Breast epithelium (tissue), 4 donors: ENCODE measurements around the gene TADA2B. TPM values are rescaled to one million over a fixed set of nuclear protein-coding genes. Genes with fewer than 3 reads are reported as not detected.

Experiments used
- DNase-seq, 2 donors: peaks; one replicate each; pipeline ENCODE4 v3.0.0-alpha.2; 2019; ENCODE audit warnings: low spot score in 2 of 2
- H3K27ac ChIP-seq, 2 donors: fragments of 200-600 bp; sonication (generic) in 1 of 2; one replicate each; pipeline ENCODE4 v1.5.1; 2016 to 2019; ENCODE audit warnings: mild to moderate bottlenecking in 1 of 2
- H3K27me3 ChIP-seq, 2 donors: fragments of 200-600 bp; sonication (generic) in 1 of 2; one replicate each; pipeline versions ENCODE4 v1.5.1 to v1.6.0; 2017 to 2019; ENCODE audit warnings: control low read depth in 1 of 2, mild to moderate bottlenecking in 1 of 2
- H3K36me3 ChIP-seq: fragments of 200-600 bp; one replicate; pipeline ENCODE4 v1.5.1; 2019
- H3K4me1 ChIP-seq, 2 donors: fragments of 200-600 bp; sonication (generic); one replicate each; pipeline ENCODE4 v1.5.1; 2016 to 2019; ENCODE audit warnings: control low read depth in 1 of 2
- H3K4me3 ChIP-seq, 3 donors: fragments of 200-600 bp; sonication (generic); 1 replicate in 2 of 3; 2 replicates in 1 of 3; pipeline ENCODE4 v1.5.1; 2016 to 2019; ENCODE audit warnings: mild to moderate bottlenecking in 3 of 3, moderate library complexity in 2 of 3
- H3K9me3 ChIP-seq, 2 donors: fragments of 200-600 bp; sonication (generic) in 1 of 2; one replicate each; pipeline ENCODE4 v1.5.1; 2016 to 2019; ENCODE audit warnings: control low read depth in 1 of 2
- POLR2A ChIP-seq: fragments of 450-650 bp; IDR thresholded peaks from one replicate; pipeline ENCODE4 v1.6.1; 2016; ENCODE audit warnings: antibody characterized with exemption, mild to moderate bottlenecking, moderate library complexity
- POLR2AphosphoS5 ChIP-seq, 3 donors: sonication (generic); formaldehyde crosslinking; IDR thresholded peaks; one replicate each; pipeline ENCODE4 v1.6.1; 2017; ENCODE audit warnings: antibody characterized with exemption in 3 of 3
- intact Hi-C: fragments of 100-400 bp; cut with DNase I; formaldehyde crosslinking; loops from one replicate; pipeline ENCODE4 v1.15.1; 2023; ENCODE audit warnings: low total_unique reads
- total RNA-seq, 3 donors: library from RNA; depleted of rRNA; stranded (reverse); fragments of >200 nt; gene quantifications; one replicate each; pipeline ENCODE4 v1.1.0, GENCODE V29; 2016
- TF ChIP-seq, protein P1 (sequence below), 3 donors: fragments of 450-650 bp; IDR thresholded peaks; one replicate each; pipeline ENCODE4 v1.5.1; 2016 to 2017; ENCODE audit warnings: antibody characterized with exemption in 3 of 3, mild to moderate bottlenecking in 3 of 3, moderate library complexity in 3 of 3

The TADA2B gene
- total RNA-seq, 3 donors from 2014 or later = 16.4 to 22.7 (median 17.8) TPM

DNA sequence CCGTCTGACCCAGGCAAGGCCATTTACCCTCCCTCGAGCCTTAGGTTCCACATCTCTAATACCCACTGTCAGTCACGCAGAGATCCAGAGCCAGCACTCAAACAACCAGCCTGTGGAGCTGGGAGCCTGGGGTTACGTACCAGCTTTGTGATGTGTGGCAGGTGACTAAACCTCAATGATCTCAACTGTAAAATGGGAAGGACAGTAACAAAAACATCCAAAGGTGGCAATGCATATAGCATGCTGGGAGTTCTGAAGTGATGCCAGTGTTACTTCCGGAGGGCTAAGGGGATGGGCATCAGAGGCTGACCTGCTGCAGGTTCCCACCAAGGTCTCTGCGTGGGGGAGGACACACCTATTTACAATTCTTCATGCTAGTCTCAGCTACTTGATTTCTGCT, 18.6 kb downstream of the TADA2B start:
- intact Hi-C loops = no loop called here
- H3K4me1 ChIP-seq = peaks cover 0 to 9% of the 10 kb centered on the region in 2 donors
- H3K4me3 ChIP-seq = no peak overlapping the region
- H3K27me3 ChIP-seq = no peaks in the 10 kb centered on the region
- H3K27ac ChIP-seq = no peak overlapping the region
- no peak for DNase-seq
- no peaks in the 10 kb centered on the region for H3K9me3 ChIP-seq
- TF ChIP-seq POLR2AphosphoS5 (IDR thresholded peaks at IDR 0.05) = no peak
- TF ChIP-seq POLR2A = no peak
- TF ChIP-seq, protein P1, sequence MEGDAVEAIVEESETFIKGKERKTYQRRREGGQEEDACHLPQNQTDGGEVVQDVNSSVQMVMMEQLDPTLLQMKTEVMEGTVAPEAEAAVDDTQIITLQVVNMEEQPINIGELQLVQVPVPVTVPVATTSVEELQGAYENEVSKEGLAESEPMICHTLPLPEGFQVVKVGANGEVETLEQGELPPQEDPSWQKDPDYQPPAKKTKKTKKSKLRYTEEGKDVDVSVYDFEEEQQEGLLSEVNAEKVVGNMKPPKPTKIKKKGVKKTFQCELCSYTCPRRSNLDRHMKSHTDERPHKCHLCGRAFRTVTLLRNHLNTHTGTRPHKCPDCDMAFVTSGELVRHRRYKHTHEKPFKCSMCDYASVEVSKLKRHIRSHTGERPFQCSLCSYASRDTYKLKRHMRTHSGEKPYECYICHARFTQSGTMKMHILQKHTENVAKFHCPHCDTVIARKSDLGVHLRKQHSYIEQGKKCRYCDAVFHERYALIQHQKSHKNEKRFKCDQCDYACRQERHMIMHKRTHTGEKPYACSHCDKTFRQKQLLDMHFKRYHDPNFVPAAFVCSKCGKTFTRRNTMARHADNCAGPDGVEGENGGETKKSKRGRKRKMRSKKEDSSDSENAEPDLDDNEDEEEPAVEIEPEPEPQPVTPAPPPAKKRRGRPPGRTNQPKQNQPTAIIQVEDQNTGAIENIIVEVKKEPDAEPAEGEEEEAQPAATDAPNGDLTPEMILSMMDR (IDR thresholded peaks at IDR 0.05) = no peak
- H3K36me3 ChIP-seq = peaks cover 4% of the 10 kb centered on the region

DNA sequence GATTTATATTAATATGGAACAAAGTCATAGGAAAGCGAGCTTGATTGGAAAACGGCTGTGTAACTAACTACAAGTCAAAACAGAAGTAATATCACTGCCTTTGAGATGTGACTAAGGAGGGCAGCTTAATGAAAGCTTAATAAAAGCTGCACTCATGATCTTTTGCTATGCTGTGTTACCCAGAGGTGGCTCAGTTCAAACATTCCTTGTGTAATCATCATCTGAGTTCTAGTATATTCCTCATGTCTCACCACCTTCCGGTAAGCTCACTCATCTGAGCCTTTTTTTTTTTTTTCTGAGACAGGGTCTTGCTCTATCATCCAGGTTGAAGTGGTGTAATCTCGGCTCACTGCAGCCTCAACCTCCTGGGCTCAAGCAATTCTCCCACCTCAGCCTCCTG, 19.6 kb downstream of the TADA2B start:
- H3K27ac ChIP-seq = no peak overlapping the region
- DNase-seq = no peak
- H3K27me3 ChIP-seq = no peaks in the 10 kb centered on the region
- no peak overlapping the region for H3K4me3 ChIP-seq
- peaks cover 4% of the 10 kb centered on the region for H3K36me3 ChIP-seq
- H3K4me1 ChIP-seq = peaks cover 0 to 11% of the 10 kb centered on the region in 2 donors
- no peaks in the 10 kb centered on the region for H3K9me3 ChIP-seq
- TF ChIP-seq POLR2AphosphoS5 (IDR thresholded peaks at IDR 0.05) (no peak), POLR2A (no peak)
- TF ChIP-seq, protein P1 (IDR thresholded peaks at IDR 0.05) = no peak
- intact Hi-C loops = no loop called here

DNA sequence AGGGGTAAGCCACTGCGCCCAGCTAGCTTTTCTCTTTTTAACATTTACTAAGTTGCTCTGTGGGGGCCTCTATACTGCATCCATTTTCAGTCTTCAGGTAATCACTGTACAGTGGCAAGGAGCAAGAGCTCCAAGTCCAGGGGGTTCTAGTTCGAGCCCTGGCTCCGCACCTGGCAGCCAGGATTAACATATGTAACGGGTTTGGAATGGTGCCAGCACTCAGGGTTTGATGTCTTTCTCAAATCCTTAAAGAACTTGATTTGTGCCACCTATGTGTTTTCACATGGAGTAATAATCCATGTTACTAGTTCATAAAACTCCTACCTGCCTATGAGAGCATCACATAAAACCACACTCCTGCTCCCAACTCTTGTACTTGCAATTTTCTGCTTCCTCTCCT, 20.2 kb downstream of the TADA2B start:
- no peak for TF ChIP-seq POLR2AphosphoS5 (IDR thresholded peaks at IDR 0.05)
- no peak for TF ChIP-seq POLR2A
- TF ChIP-seq, protein P1 (IDR thresholded peaks at IDR 0.05) = no peak
- Histone ChIP-seq H3K27ac (no peak overlapping the region), H3K4me3 (no peak overlapping the region), H3K27me3 (no peaks in the 10 kb centered on the region), H3K36me3 (peaks cover 4% of the 10 kb centered on the region), H3K4me1 (peaks cover 0 to 11% of the 10 kb centered on the region in 2 donors), H3K9me3 (no peaks in the 10 kb centered on the region)
- intact Hi-C loops = no loop called here
- DNase-seq = no peak

DNA sequence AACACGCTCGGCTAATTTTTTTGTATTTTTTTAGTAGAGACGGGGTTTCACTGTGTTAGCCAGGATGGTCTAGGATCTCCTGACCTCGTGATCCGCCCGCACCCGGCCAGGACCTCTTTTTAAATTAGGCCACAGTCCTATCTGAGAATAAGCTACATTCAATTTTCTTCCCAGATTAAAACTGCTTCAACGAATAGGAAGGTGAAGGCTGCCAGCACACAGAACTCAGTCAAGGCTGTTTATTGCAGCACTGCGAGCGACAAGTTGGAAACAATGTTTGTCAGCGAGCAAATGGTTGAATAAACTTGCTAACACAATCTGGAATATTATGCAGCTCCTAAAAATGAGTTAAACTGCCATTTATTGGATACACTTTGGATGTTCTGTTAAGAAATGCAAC, 22.8 kb downstream of the TADA2B start:
- Histone ChIP-seq H3K4me1 (peaks cover 0 to 11% of the 10 kb centered on the region in 2 donors), H3K27me3 (no peaks in the 10 kb centered on the region), H3K27ac (no peak overlapping the region), H3K9me3 (no peaks in the 10 kb centered on the region), H3K4me3 (no peak overlapping the region), H3K36me3 (no peaks in the 10 kb centered on the region)
- no peak for DNase-seq
- TF ChIP-seq POLR2AphosphoS5 (IDR thresholded peaks at IDR 0.05) = no peak
- no peak for TF ChIP-seq POLR2A
- TF ChIP-seq, protein P1 (IDR thresholded peaks at IDR 0.05) = no peak
- intact Hi-C loops = no loop called here

DNA sequence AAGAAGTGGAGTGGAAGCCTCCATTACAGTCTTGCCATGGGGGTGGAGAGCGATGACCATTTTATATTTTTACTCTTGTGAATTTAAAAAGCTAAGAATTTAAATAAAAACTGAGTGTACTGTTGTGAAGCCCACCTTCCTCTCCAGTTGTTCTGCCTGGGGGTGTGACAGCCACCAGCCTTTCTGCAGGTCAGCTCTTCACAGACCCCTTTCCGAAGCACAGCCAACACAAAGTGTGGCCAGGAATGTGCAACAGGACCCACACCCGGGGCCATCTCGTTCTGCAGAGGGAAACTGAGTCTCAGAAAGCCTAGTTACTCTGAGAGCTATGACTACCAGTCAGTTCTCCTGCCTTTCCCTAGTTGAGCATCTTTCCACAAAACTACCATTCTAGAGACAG, 23.3 kb downstream of the TADA2B start:
- H3K36me3 ChIP-seq = no peaks in the 10 kb centered on the region
- no peak overlapping the region for H3K27ac ChIP-seq
- intact Hi-C loops = no loop called here
- H3K4me1 ChIP-seq = peaks cover 0 to 11% of the 10 kb centered on the region in 2 donors
- TF ChIP-seq POLR2AphosphoS5 (IDR thresholded peaks at IDR 0.05) (no peak), POLR2A (no peak)
- TF ChIP-seq, protein P1 (IDR thresholded peaks at IDR 0.05) = no peak
- peak overlapping the region in 2 of 3 donors; percentile 84 to 99 for H3K4me3 ChIP-seq
- no peaks in the 10 kb centered on the region for H3K9me3 ChIP-seq
- no peaks in the 10 kb centered on the region for H3K27me3 ChIP-seq
- DNase-seq = no peak
